HepG2 (cell line): Measurements from ENCODE around the gene UBE2E1. TPM values are rescaled to one million over a fixed set of nuclear protein-coding genes. Genes with fewer than 3 reads are reported as not detected.

ENCODE experiments used
- ATAC-seq: fragments of 200-7000 bp; cut with Tn5 transposase; 3 replicates; pipeline ENCODE4 v1.9.1; 2020; ENCODE audit warnings: mild to moderate bottlenecking, moderate library complexity
- BruUV-seq: library from RNA; stranded (reverse); fragments of 400-500 nt; replicated peaks from 2 replicates; lab custom pipeline; 2021; lab: Mats Ljungman, UMichigan
- CTCF ChIA-PET: fragments of 300-600 bp; formaldehyde crosslinking; extraction: SDS; loops from one replicate; lab custom pipeline; 2021; ENCODE audit warnings: low total read pairs, inconsistent platforms, low intra/inter-chr PET ratio; lab: Yijun Ruan, JAX
- POLR2A ChIA-PET: fragments of 350-600 bp; sonication (Branson Sonifier 250); formaldehyde crosslinking; loops from one replicate; lab custom pipeline; 2020; ENCODE audit warnings: antibody characterized with exemption, inconsistent platforms; lab: Yijun Ruan, JAX
- DNase-seq: peaks from one replicate; pipeline ENCODE4 v3.0.0-alpha.2; 2015; ENCODE audit warnings: low spot score
- FAIRE-seq: peaks from 3 replicates; lab custom pipeline; 2011; peaks lifted over from hg19 to GRCh38; lab: Jason Lieb, UNC
- H2AFZ ChIP-seq: one replicate; pipeline ENCODE4 v1.6.1; 2011; ENCODE audit warnings: low read length, inconsistent platforms
- H3K27ac ChIP-seq: fragments of 300-600 bp; 3 replicates; pipeline ENCODE4 v1.8.0; 2011; ENCODE audit warnings: mixed run types, mild to moderate bottlenecking, mixed read lengths, low read length, inconsistent platforms; ENCODE audit not compliant: insufficient read depth; ENCODE audit errors: extremely low read length
- H3K27me3 ChIP-seq, 2 experiments: fragments of 200-600 bp in 1 of 2; 2 replicates in 1 of 2; 3 replicates in 1 of 2; pipeline versions ENCODE4 v1.6.0 to v1.8.0; 2011; ENCODE audit warnings: low read length in 2 of 2, mild to moderate bottlenecking in 2 of 2, moderate library complexity in 2 of 2, inconsistent platforms in 1 of 2; ENCODE audit not compliant: insufficient read depth in 2 of 2, control insufficient read depth in 1 of 2
- H3K36me3 ChIP-seq, 2 experiments: fragments of 200-600 bp in 1 of 2; replicated peaks in 1 of 2; 2 replicates in 1 of 2; 3 replicates in 1 of 2; pipeline versions ENCODE4 v1.5.1 to v1.8.0; 2011; ENCODE audit warnings: low read length in 2 of 2, inconsistent platforms in 1 of 2; ENCODE audit not compliant: insufficient read depth in 2 of 2, control insufficient read depth in 1 of 2
- H3K4me1 ChIP-seq: 2 replicates; pipeline ENCODE4 v1.5.1; 2012; ENCODE audit warnings: low read length, inconsistent platforms; ENCODE audit not compliant: insufficient read depth
- H3K4me2 ChIP-seq: 2 replicates; pipeline ENCODE4 v1.6.0; 2011; ENCODE audit warnings: low read depth, low read length, inconsistent platforms
- H3K4me3 ChIP-seq, 3 experiments: fragments of 200-600 bp in 1 of 3; sonication (generic), shearing (Covaris generic) in 1 of 3; replicated peaks in 1 of 3; 2 replicates each; pipeline ENCODE4 v1.5.1; 2011 to 2016; ENCODE audit warnings: low read length in 3 of 3, inconsistent platforms in 2 of 3, low read depth in 2 of 3, mild to moderate bottlenecking in 2 of 3, control low read depth in 1 of 3, mixed read lengths in 1 of 3; ENCODE audit not compliant: insufficient read depth in 1 of 3
- H3K79me2 ChIP-seq: one replicate; pipeline ENCODE4 v1.6.1; 2011; ENCODE audit warnings: low read length, inconsistent platforms; ENCODE audit not compliant: insufficient read depth
- H3K9ac ChIP-seq: 2 replicates; pipeline ENCODE4 v1.6.0; 2011; ENCODE audit warnings: mild to moderate bottlenecking, low read depth, low read length, inconsistent platforms; ENCODE audit not compliant: insufficient read depth
- H3K9me3 ChIP-seq: 2 replicates; pipeline ENCODE4 v1.5.1; 2012; ENCODE audit warnings: mild to moderate bottlenecking, low read length
- H4K20me1 ChIP-seq: 2 replicates; pipeline ENCODE4 v1.6.0; 2011; ENCODE audit warnings: inconsistent platforms, mild to moderate bottlenecking, low read length, moderate library complexity; ENCODE audit not compliant: insufficient read depth
- IRF1 ChIP-seq: sonication (generic); formaldehyde crosslinking; IDR thresholded peaks from 2 replicates; pipeline ENCODE4 v1.4.0; 2020; ENCODE audit warnings: low read depth, mild to moderate bottlenecking, missing genetic modification reagents
- JUN ChIP-seq: sonication (generic); formaldehyde crosslinking; IDR thresholded peaks from 2 replicates; pipeline ENCODE4 v1.4.0; 2020; ENCODE audit warnings: mild to moderate bottlenecking, missing genetic modification reagents
- KMT2B ChIP-seq: IDR thresholded peaks from 2 replicates; pipeline ENCODE4 v1.6.1; 2016; ENCODE audit warnings: missing genetic modification reagents, missing compliant biosample characterization
- NPAS2 ChIP-seq: sonication (generic); formaldehyde crosslinking; IDR thresholded peaks from 2 replicates; pipeline ENCODE4 v1.8.0; 2022; ENCODE audit warnings: mild to moderate bottlenecking, missing genetic modification reagents, borderline replicate concordance
- THAP9 ChIP-seq: sonication (generic); formaldehyde crosslinking; IDR thresholded peaks from 2 replicates; pipeline ENCODE4; 2020; ENCODE audit warnings: missing genetic modification reagents, mild to moderate bottlenecking, borderline replicate concordance
- ZBTB7B ChIP-seq: sonication (generic); formaldehyde crosslinking; IDR thresholded peaks from 2 replicates; pipeline ENCODE4 v1.4.0; 2020; ENCODE audit warnings: missing genetic modification reagents
- ZNF460 ChIP-seq: sonication (generic); formaldehyde crosslinking; IDR thresholded peaks from 2 replicates; pipeline ENCODE4 v1.5.1; 2020; ENCODE audit warnings: missing genetic modification reagents, mild to moderate bottlenecking, borderline replicate concordance
- WGBS: methylation state at CpG from one replicate; pipeline ENCODE4 v1.1.6; 2017; ENCODE audit warnings: low lambda C conversion rate; 5-methylcytosine and 5-hydroxymethylcytosine counted together
- in situ Hi-C: cut with HindIII; loops from 2 replicates; pipeline ENCODE4 v1.10.0; 2017; ENCODE audit warnings: low pct_unique_long_range_greater_than_20kb; ENCODE audit not compliant: extremely low pct_ligation_motif_present
- intact Hi-C: fragments of 100-400 bp; cut with micrococcal nuclease; formaldehyde crosslinking; loops from one replicate; pipeline ENCODE4 v1.10.0; 2022; ENCODE audit not compliant: unreplicated experiment
- polyA plus RNA-seq, 8 experiments: library from polyadenylated mRNA; depleted of rRNA in 3 of 8; stranded (reverse) in 7 of 8; unstranded in 1 of 8; fragments of >200 nt; fragmentation: Illumina TruSeq in 4 of 8; extraction: Trizol in 4 of 8; gene quantifications; 2 replicates each; pipeline versions ENCODE4 v1.2.1 to v1.2.3, GENCODE V29; 2011 to 2016; ENCODE audit warnings: low read depth in 4 of 8, missing spikeins in 1 of 8, mixed read lengths in 1 of 8; ENCODE audit not compliant: insufficient read depth in 1 of 8
- total RNA-seq, 5 experiments: library from RNA; depleted of rRNA; stranded (reverse); fragments of >200 nt; fragmentation: Illumina TruSeq; extraction: Trizol; gene quantifications; 2 replicates each; pipeline ENCODE4 v1.2.3, GENCODE V29; 2016; ENCODE audit warnings: low read depth in 1 of 5
- TF ChIP-seq, protein P1 (sequence below): sonication (generic); formaldehyde crosslinking; conservative IDR thresholded peaks from 2 replicates; pipeline ENCODE4 v1.8.0; 2022; ENCODE audit warnings: missing genetic modification reagents
- TF ChIP-seq, protein P2 (sequence below): sonication (generic); formaldehyde crosslinking; IDR thresholded peaks from 2 replicates; pipeline ENCODE4 v1.5.0; 2020; ENCODE audit warnings: mild to moderate bottlenecking, missing genetic modification reagents, moderate library complexity
- TF ChIP-seq, protein P3 (sequence below): sonication (generic); formaldehyde crosslinking; IDR thresholded peaks from 2 replicates; pipeline ENCODE4 v1.8.1; 2023; ENCODE audit warnings: mild to moderate bottlenecking, missing genetic modification reagents, borderline replicate concordance

UBE2E1 gene
- total and polyA plus RNA-seq, 2 of the 13 experiments (the other 11 are each of a cell fraction or from before 2014, with no cell fraction given): 55.4 to 61.8 TPM

DNA sequence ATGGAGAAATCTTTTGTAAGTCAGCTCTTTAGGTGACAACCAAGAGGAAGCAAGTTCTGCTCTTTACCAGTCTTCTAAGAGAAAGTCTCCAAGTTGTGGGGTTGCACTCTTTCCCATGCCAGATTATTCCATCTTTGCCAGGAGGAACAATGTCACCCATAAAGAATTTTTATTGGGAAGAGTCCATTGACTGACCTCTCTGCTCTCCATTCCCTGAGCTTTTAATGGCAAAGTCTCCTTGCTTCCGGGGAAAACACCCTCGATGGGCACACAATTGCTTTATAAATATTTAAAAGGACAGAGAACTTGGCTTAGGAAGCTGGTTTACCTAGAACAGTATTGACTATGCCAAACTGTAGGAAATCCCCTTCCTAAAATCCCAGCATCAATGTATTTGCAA, 19.9 kb upstream of the UBE2E1 start:
- no peak for ATAC-seq
- Histone ChIP-seq H3K4me3 (no peak overlapping the region), H3K9me3 (no peaks in the 10 kb centered on the region), H3K4me2 (no peak overlapping the region), H3K27me3 (peaks cover 0 to 17% of the 10 kb centered on the region in 2 experiments; a peak in 1 of 5 replicates), H3K9ac (no peak overlapping the region), H4K20me1 (no peaks in the 10 kb centered on the region), H3K27ac (no peak overlapping the region), H2AFZ (no peak overlapping the region), H3K36me3 (no peaks in the 10 kb centered on the region), H3K79me2 (no peaks in the 10 kb centered on the region), H3K4me1 (peaks cover 10% of the 10 kb centered on the region)
- 0% methylated on average over 2 of the region's 2 CpGs for WGBS
- FAIRE-seq: no peak
- no peak for DNase-seq
- no peak for TF ChIP-seq JUN (CRISPR knock-in tag)
- no peak for TF ChIP-seq THAP9
- no peak for TF ChIP-seq ZBTB7B
- TF ChIP-seq, protein P1, sequence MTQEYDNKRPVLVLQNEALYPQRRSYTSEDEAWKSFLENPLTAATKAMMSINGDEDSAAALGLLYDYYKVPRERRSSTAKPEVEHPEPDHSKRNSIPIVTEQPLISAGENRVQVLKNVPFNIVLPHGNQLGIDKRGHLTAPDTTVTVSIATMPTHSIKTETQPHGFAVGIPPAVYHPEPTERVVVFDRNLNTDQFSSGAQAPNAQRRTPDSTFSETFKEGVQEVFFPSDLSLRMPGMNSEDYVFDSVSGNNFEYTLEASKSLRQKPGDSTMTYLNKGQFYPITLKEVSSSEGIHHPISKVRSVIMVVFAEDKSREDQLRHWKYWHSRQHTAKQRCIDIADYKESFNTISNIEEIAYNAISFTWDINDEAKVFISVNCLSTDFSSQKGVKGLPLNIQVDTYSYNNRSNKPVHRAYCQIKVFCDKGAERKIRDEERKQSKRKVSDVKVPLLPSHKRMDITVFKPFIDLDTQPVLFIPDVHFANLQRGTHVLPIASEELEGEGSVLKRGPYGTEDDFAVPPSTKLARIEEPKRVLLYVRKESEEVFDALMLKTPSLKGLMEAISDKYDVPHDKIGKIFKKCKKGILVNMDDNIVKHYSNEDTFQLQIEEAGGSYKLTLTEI (CRISPR knock-in tag): no peak
- TF ChIP-seq NPAS2 (CRISPR knock-in tag): no peak
- no peak for TF ChIP-seq IRF1 (CRISPR knock-in tag)
- no peak for TF ChIP-seq KMT2B
- TF ChIP-seq, protein P2, sequence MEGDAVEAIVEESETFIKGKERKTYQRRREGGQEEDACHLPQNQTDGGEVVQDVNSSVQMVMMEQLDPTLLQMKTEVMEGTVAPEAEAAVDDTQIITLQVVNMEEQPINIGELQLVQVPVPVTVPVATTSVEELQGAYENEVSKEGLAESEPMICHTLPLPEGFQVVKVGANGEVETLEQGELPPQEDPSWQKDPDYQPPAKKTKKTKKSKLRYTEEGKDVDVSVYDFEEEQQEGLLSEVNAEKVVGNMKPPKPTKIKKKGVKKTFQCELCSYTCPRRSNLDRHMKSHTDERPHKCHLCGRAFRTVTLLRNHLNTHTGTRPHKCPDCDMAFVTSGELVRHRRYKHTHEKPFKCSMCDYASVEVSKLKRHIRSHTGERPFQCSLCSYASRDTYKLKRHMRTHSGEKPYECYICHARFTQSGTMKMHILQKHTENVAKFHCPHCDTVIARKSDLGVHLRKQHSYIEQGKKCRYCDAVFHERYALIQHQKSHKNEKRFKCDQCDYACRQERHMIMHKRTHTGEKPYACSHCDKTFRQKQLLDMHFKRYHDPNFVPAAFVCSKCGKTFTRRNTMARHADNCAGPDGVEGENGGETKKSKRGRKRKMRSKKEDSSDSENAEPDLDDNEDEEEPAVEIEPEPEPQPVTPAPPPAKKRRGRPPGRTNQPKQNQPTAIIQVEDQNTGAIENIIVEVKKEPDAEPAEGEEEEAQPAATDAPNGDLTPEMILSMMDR: no peak
- TF ChIP-seq ZNF460 (CRISPR knock-in tag): no peak
- TF ChIP-seq, protein P3, sequence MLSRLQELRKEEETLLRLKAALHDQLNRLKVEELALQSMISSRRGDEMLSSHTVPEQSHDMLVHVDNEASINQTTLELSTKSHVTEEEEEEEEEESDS: no peak
- in situ Hi-C loops (no loop called here), intact Hi-C loops (no loop called here)
- CTCF ChIA-PET: no interaction called here
- no TSS peak for BruUV-seq
- POLR2A ChIA-PET: no interaction called here
